HuH-7.5 (cell line): Measurements from ENCODE around the gene XDH.

Experiments
- DNase-seq: peaks from one replicate; pipeline ENCODE4 v3.0.0; 2011; ENCODE audit warnings: low spot score

Gene XDH

DNA sequence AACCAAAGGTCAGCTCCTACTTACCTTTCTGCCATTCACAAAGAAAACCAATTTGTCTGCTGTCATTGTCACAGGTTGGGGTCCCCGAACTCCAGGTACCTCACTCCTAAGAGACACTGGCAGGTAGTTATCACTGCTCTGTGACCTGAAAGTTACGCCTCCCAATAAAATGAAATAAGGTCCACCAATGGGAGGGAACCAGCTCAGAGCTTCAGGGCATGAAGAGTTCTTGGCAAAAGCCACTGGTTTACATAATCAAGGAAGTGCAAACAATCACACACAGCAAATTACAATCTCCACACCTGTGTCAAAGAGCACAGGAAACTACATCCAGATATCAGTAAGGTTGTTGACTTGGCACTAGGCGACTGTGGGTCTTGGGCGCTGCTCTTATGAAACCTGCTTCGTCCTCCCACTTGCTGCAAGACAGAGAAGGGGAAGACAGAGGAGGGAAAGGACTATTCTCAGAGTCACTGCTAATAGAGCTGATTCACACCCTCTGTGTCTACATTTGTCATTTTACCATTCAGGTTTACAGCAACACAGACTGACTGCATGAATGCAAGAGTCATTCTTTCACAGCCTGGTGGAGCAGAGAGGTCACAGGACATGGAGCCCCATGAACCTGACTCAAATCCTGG, at the start of gene XDH:
XDH (minus strand) TSS at position 142 of the 641 bp plus-strand sequence; CDS start at position 66, 76 bp downstream.
- DNase-seq = no peak

DNA sequence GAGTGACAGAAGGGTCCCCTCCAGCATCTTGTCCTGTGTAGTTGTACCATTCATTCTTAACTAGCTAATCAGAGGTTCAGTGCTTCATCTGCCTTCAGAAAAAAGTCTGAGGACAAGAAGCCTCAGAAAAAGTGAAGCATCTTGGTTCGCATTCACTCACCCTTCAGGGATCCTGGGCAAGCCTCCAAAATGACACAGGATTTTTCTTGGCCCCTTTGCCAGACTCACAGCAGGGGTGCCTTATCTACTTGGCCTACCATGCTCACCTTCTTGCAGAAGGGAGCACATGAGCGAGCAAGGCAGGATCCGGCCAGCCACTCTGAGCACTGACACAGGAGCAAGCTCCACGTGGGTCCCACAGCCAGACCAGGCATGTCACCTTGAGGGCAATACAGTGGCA, 43.1 kb upstream of the XDH start:
- no peak for DNase-seq

- DNase-seq = no peak
These were observed 32.3 kb upstream of the XDH start for GRCh38 chr2:31446848-31447247.

GRCh38 chr2:31442376-31442775, 27.8 kb upstream of the XDH start:
- no peak for DNase-seq

DNA sequence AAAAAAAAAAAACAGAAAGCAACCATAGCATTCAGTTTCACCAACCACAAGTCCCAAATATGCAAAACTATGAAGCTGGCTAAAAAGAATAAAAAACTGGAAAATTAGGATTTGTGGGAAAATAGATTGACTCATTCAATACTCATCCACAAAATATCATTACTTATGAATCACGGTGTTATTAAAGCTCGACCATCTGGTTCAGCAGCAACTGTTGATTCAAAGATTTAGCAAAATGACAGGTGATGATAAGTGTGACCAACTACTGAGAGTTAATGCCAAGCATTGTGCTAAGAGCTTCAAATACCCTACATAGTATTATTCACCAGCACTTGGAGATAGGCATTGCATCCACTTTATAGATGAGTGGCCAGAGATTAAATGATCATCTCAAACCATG, 26.2 kb upstream of the XDH start:
- DNase-seq = no peak

- no peak for DNase-seq
These were observed 20.4 kb upstream of the XDH start for GRCh38 chr2:31434911-31435310.

DNA sequence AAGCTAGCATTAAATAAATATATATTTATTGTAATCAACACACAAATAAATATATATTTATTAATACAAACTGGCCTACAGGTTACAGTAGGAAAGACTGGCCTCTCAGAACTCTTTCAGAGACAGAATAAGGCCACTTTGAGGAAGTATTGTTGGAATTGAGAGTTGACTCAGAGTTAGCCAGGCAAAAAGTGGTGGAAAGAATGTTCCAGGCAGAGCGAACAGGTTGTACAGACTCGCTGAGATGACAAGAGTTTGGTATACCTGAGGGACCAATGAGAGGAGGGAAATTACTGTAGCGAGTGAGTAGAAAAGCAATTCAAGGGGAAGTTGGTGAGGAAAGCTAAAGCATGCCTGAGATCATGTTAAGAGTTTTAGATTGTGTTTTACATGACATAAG, 19.0 kb upstream of the XDH start:
- DNase-seq = no peak

- no peak for DNase-seq
These were observed 16.1 kb upstream of the XDH start for GRCh38 chr2:31430439-31431165.

- DNase-seq = no peak
These were observed 15.4 kb upstream of the XDH start for GRCh38 chr2:31429759-31430438.

DNA sequence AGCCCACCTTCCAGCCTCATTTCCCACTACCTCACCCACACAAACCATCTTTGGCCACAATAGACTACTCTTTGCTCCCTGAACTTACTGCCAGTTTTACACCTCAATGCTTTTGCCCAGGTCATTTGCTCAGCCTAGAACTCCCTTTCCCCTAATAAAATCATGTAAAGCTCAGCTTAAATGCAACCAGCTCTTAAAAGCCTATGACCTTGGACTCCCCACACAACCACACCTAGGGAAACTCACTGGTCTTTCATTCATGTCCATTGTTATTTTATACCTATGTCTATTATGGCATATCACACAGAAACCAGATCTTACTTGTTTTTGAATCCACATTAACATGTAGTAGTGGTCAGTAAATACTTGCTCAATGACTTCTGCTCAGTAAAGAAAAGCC, 14.5 kb upstream of the XDH start:
- no peak for DNase-seq

DNA sequence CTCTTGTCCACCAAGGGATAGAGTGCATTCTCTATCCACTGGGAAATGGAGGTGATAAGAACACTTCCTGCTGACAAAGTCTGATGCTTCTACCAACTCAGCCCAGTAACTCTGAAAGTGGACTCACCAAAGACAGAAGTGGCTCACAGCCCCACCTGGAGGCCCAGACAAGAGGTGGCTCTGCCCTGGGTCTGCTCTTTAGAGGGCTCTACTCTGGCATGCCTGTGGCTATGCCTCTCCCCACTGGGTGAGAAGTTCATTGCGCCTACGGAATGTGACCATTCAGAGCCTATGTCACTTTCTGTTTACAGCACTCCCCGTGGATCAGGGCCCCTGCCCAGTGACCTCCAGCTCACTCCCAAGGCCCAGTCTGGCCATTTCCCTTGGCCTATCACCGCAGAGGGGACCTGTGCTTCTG, 13.5 kb upstream of the XDH start:
- DNase-seq = no peak

DNA sequence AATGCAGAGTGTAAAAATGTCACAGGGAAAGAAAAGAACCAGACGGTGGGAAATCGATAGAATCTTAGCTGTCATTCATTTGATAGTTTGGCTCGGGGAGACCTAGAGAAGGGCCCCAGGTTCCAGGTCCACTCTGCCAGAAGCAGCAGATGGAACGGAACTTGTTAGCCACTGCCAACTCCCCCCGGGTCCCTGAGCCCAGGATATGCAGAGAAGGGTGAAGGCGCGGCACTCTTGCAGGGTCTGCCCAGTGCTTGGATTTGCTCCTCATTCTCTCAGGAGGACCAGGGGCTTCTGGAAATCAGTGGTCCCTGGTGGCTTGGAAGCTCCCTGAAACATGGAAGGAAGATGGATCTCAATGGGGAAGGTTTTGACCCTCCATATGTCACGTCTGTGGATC, 11.6 kb upstream of the XDH start:
- no peak for DNase-seq

GRCh38 chr2:31421634-31422033, 7.1 kb upstream of the XDH start:
- DNase-seq = no peak

DNA sequence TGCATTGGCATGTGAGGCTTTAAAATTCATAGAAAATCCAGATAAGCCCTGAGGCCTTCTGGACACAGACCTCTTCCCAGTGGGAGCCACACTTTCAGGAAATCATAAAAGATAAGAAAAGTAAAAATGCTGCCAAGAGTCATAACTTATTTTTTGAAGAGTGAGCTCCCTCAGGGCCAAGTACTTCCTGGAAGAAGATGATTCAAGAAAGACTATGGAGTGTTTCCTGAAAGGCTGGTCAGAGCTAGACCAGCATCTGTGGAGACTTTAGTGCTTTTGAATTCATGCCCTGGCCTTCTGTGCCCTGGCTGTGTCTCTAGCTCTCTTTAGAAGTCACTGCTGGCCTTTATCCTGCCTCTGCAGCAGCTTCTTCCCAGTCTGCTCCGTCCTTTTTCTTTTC, 6.4 kb upstream of the XDH start:
- DNase-seq = no peak

- DNase-seq = no peak
These were observed 4.8 kb upstream of the XDH start for GRCh38 chr2:31419386-31419785.

GRCh38 chr2:31415421-31415820, 879 bp upstream of the XDH start:
- DNase-seq = no peak

DNA sequence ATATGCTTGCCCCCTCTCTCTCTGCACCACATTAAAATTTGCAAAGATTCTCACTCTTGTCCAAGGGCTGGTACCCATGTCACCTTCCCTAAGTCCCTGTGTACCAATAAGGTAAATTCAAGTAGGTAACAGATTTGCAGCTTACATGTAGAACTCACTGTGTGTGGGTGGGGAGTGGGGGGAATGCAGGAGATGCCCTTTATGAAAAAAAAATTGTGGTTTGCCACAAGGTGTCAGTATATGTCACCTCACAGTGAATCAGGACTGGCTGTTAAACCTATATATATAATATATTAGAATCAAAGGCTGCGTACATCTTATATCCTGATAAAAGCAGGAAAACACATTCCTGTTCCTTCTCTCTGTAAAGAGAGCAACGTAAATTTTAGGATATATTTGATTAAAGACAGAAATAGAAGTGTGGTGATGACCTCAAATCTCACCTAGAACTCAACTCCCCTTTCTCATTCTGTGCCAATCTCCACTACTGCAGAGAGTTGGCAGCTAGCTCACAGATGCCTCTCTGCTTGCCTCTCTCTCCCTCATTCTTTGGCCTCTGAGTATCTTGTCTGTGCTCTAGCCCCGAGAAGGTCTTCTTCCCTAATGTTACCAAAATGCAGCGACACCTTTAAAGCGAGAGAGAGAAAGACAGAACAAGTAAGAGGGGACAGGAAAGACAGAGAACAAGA, 536 bp downstream of the XDH start:
- no peak for DNase-seq

DNA sequence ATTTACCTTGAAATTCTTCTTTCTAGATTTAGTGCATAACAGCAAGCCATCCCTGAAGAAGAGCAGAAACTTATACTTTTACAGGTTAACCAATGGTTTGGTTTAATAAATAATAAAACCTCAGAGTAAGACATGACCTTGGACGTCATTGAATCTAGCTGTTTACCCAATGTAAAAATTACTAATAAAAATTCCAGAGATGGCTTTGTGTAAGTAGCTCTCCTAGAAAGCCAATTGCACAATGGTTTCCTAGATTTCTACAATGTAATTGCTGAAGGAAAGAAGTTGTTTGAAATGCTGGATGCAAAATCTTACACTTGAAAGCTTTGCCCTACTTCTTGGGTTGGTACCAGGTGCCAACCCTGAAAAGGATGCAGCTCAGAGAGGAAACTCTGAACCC, 1.5 kb downstream of the XDH start:
- DNase-seq = no peak

- DNase-seq = no peak
These were observed 2.8 kb downstream of the XDH start for GRCh38 chr2:31411771-31412170.

DNA sequence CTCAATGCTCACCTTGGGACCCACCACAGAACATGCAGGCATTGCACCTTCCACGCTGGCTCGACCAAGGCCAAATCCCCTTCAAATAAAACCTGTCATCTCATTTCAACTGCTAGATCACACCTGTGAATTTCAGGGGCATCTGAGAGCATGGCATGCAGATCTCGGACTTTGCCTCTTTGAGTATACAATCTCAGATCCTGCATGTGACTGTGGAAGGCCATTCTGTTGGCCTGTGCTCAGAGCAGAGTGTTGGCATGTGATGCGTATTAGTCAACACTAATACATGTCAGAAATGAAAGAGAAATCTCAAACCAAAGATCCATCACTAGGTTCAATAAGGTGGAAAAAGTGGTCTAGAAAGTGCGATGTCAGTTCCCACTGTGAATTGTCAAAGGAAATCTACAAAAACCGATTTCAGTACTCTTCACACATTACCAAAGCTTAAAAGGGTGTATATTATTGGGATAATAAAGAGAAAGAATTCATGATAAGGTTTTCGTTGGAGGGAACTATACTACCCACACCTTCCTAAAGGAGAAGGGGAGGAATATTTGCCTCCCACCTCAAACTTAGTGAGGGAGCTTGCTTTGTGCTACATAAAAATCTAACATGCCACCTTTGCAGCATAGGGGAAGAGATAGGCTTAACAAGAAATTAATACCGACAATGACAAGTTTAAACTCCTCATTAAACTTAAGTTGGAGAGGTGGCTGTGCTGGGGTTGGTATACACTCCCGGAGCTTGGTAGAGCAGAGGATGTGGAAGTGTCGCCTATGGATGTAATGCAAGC, 7.8 kb downstream of the XDH start:
- no peak for DNase-seq

DNA sequence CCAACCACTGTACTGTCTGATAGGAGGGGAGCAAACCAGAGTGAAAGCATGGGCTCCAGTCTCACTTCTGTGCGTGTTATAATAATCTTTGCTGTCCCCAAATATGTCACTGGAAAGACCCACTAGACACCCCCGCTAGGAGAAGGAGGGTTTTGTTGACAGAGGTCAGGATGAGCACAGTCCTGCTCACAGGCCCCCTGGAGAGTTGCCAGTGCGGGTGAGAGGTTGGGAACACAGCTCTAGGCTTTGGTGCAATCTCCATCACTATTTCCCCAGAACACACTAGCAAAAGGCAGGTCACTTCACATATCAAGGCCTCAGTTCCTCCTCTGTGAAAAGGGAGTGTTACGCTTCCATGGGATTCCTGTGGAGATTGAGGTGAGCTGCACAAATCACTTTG, 9.7 kb downstream of the XDH start:
- no peak for DNase-seq

DNA sequence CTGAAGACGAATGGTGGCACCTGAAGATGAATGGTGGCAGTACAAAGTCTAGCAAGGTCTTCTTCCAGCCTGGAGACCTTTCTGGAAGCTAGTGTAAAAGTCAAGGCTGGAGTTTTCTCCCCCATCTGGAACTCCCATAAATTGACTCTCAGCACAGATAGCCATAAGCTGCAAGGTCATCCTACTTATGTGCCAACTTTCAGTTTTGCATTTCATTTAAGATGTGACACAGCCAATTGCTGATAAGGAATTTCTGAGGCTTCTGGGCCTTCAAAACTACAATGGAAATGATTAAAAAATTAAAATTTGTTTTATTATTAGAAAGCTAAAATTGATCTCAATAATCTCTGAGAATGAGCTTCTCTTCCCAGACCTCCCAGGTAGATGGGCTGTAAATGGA, 10.2 kb downstream of the XDH start:
- DNase-seq = no peak
